ENCODE data around the gene SLC47A2. TPM values are rescaled to one million over a fixed set of nuclear protein-coding genes. Genes with fewer than 3 reads are reported as not detected.

Gene SLC47A2
- total RNA-seq, 1 donor from 2014 or later = not detected

DNA sequence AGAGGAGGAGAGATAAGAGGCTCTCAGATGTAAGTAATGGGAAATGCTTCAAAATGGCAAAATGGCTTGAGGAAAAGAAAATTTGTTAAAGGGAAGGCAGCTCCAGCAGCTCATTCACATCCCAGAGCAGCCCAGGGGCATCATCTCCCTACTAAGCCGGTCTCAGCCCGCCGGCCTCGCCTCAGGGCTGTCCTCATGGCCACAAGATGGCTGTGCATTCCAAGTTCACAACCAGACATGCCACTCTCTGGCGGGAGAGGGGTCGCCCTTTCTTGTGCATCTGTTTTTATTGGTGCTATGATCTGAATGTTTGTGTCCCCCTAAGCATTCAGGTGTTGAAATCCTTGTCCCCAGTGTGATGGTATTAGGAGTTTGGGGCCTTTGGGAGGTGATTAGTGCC lies 13.5 kb upstream of the SLC47A2 start:
- Mint-ChIP-seq H3K4me1 (ENCODE audit: low read depth) (peaks cover 7% of the 10 kb centered on the region), H3K4me3 (no peak overlapping the region), H3K27ac (no peak overlapping the region), H3K27me3 (ENCODE audit: insufficient read depth) (no peaks in the 10 kb centered on the region), H3K9me3 (no peaks in the 10 kb centered on the region), H3K36me3 (ENCODE audit: low read depth) (no peaks in the 10 kb centered on the region)
- intact Hi-C loops (cut with micrococcal nuclease) = no loop called here
- no peak for DNase-seq (ENCODE audit: low spot score)

DNA sequence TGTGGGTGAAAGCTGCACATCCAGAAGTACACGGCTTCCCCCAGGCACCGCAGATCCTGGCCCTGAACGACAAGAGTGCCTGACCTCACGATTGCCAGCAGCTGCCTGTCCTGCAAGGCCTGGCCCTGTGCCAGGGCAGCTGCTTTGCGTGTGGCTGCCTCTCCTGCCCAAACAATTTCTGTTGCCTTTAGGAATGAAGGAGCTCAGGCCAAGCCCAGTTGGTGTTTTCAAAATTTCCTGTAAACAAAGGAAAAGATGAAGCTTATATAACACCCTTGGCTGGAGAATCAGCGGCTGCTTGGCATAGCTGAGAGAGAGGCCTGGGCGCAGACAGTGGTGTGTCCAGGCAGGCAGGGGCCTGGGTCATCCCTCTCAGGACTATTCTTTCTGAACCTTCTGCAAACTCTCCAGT lies 11.7 kb upstream of the SLC47A2 start:
- no peaks in the 10 kb centered on the region for H3K9me3 Mint-ChIP-seq
- intact Hi-C loops (cut with micrococcal nuclease) = no loop called here
- H3K27ac Mint-ChIP-seq = no peak overlapping the region

DNA sequence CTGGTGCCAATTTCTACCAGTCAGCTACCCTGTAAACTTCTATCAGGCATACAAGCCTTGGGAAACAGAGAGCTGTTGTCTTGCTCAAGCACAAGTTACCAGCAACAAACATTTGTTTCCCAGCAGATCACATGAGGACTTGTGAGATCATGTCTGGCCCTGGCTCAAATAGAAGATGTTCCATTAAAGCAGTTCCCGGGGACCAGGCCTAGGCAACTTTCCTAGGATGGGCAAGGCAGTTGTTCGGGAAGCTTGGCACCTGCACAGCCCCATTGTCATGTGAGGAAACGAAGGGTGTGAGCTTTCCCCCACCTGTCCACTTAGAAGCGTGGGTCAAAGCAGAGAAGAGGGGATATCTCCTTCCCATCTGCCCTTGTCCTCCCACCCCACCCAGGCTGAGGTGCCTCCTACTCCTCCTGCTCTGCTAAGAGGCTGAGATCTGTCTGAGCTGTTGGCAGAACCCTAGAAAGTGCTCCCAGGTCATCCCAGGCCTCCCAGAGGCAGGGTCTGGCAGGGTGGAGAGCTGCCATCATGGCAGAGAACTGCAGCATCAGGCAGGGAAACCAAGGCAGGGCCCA lies 11.2 kb upstream of the SLC47A2 start:
- Mint-ChIP-seq H3K27ac (no peak overlapping the region), H3K9me3 (no peaks in the 10 kb centered on the region), H3K4me1 (ENCODE audit: low read depth) (peaks cover 7% of the 10 kb centered on the region), H3K27me3 (ENCODE audit: insufficient read depth) (no peaks in the 10 kb centered on the region), H3K36me3 (ENCODE audit: low read depth) (no peaks in the 10 kb centered on the region), H3K4me3 (no peak overlapping the region)
- no peak for DNase-seq (ENCODE audit: low spot score)
- intact Hi-C loops (cut with micrococcal nuclease) = no loop called here

More for the DNA sequence above, 11.7 kb upstream of the SLC47A2 start:
- Mint-ChIP-seq H3K36me3 (ENCODE audit: low read depth) (no peaks in the 10 kb centered on the region), H3K27me3 (ENCODE audit: insufficient read depth) (no peaks in the 10 kb centered on the region), H3K4me3 (no peak overlapping the region), H3K4me1 (ENCODE audit: low read depth) (peaks cover 7% of the 10 kb centered on the region)
- DNase-seq (ENCODE audit: low spot score) = no peak

DNA sequence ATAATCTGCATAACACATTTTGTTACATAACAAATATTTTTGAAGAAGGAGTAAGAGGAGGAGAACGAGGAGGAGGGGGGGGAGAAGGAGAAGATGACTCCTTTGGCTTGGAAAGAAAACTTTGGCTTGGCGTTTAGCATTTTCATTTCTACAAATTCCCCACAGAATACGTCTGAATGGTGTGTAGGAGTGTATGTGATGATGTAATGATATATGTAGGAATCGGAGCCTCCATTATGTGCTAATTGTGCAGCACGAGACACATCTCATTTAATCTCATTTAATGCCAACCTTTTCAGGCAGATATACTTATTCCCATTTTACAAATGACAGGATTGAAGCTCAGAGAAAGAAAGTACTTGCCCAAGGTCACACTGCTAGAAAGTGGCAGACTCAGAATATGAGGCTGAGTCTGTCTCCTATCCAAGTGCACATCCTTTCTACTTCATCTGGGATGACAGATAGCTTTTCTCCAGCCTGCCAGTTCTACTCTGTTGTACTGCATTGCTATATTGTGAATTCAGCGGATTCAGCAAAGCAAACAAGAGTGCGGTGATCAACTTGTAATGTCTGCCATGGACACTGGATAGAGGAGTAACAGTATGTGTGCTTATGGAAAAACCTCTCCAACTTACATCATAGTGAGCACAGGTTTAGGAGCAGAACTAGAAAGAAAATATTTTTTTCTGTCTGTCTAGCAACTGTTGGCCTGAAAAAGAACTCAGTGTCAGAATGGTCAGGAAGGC lies 10.4 kb upstream of the SLC47A2 start:
- intact Hi-C loops (cut with micrococcal nuclease) = no loop called here
- Mint-ChIP-seq H3K27ac (no peak overlapping the region), H3K9me3 (no peaks in the 10 kb centered on the region)

DNA sequence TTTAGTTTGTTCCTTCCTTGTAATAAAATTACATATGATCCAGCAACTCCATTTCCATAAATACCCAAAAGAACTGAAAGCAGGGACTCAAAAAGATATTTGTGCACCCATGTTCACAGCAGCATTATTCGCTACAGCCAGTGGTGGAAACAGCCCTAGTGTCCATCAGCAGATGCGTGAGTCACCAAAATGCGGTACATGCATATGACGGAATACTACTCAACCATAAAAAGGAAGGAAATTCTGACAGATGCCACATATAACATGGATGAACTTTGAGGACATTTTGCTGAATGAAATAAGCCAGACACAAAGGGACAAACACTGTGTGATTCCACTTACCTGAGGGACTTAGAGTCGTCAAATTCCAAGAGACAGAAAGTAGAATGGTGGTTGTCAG lies 9.1 kb upstream of the SLC47A2 start:
- Mint-ChIP-seq H3K27ac (no peak overlapping the region), H3K4me1 (ENCODE audit: low read depth) (peaks cover 7% of the 10 kb centered on the region), H3K36me3 (ENCODE audit: low read depth) (no peaks in the 10 kb centered on the region), H3K9me3 (no peaks in the 10 kb centered on the region), H3K27me3 (ENCODE audit: insufficient read depth) (no peaks in the 10 kb centered on the region), H3K4me3 (no peak overlapping the region)
- DNase-seq (ENCODE audit: low spot score) = no peak
- intact Hi-C loops (cut with micrococcal nuclease) = no loop called here

More for the DNA sequence above, 10.4 kb upstream of the SLC47A2 start:
- H3K4me3 Mint-ChIP-seq = no peak overlapping the region
- no peak for DNase-seq (ENCODE audit: low spot score)
- no peaks in the 10 kb centered on the region for H3K36me3 Mint-ChIP-seq (ENCODE audit: low read depth)
- peaks cover 7% of the 10 kb centered on the region for H3K4me1 Mint-ChIP-seq (ENCODE audit: low read depth)
- H3K27me3 Mint-ChIP-seq (ENCODE audit: insufficient read depth) = no peaks in the 10 kb centered on the region

DNA sequence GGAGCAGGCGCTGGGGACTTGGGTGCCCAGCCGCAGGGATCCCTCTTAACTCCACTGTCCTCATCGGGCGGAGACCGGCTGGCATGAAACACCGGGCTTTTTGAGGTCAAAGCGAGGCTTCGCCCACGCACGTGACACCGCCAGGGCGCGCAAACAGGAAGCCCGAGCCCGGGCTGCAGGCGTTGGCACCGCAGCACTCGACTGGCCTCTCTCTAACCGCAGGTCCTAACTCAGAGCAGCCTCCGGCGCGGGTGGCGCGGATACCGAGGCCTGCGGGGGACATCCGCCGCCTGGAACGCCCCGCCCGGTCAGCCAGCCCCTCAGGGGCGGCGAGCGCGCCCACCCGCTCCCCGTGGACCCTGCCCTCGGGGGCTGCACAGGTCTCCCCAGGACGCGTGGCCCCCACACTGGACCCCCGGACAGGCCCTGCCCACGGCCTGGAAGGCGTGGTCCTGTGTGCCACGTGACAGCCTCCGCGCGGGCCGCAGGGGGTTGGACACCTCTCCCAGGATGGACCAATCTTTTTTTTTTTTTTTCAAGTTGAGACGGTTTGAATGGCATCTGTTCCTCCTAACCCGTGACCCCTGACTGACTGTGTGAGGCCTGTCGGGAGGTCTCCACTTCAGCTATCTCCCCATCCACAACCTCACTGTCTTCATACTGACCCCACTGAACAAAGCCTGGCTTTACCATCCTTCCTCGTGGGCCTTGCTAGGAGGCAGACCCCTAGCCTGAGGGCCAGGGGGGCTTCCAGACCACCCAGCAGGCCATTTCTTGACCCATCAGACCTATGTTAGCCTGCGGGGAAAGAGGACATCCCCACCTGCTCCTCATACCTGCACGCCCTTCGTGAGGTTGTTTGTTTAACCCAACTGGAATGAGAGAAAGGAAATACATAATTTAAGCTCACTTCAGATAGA lies 8.4 kb upstream of the SLC47A2 start:
- intact Hi-C loops (cut with micrococcal nuclease) = no loop called here
- no peaks in the 10 kb centered on the region for H3K36me3 Mint-ChIP-seq (ENCODE audit: low read depth)
- no peaks in the 10 kb centered on the region for H3K9me3 Mint-ChIP-seq
- DNase-seq (ENCODE audit: low spot score) = no peak
- H3K4me3 Mint-ChIP-seq = no peak overlapping the region
- no peaks in the 10 kb centered on the region for H3K27me3 Mint-ChIP-seq (ENCODE audit: insufficient read depth)
- no peak overlapping the region for H3K27ac Mint-ChIP-seq
- peaks cover 7% of the 10 kb centered on the region for H3K4me1 Mint-ChIP-seq (ENCODE audit: low read depth)

DNA sequence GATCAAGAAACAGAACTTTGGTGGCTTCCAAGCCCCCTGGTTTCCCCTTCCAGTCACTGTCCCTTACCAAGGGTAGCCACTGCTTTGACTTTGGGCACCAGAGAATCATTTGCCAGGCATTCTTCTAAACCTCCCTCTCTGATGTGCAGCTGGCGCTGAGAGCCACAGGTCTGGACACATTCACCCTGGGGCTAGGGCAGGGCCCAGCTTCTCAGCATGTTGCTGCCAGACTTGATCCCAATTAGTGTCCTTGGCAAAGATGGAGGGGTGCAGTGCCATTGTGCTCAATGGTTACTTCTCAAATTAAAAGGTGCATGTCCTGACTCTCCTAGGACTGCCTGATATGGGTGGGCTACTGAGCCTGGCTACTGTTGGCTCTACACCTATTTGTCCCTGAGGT lies 7.6 kb upstream of the SLC47A2 start:
- Mint-ChIP-seq H3K9me3 (no peaks in the 10 kb centered on the region), H3K27me3 (ENCODE audit: insufficient read depth) (no peaks in the 10 kb centered on the region), H3K36me3 (ENCODE audit: low read depth) (no peaks in the 10 kb centered on the region), H3K4me3 (no peak overlapping the region), H3K4me1 (ENCODE audit: low read depth) (peaks cover 7% of the 10 kb centered on the region), H3K27ac (no peak overlapping the region)
- intact Hi-C loops (cut with micrococcal nuclease) = no loop called here
- no peak for DNase-seq (ENCODE audit: low spot score)

DNA sequence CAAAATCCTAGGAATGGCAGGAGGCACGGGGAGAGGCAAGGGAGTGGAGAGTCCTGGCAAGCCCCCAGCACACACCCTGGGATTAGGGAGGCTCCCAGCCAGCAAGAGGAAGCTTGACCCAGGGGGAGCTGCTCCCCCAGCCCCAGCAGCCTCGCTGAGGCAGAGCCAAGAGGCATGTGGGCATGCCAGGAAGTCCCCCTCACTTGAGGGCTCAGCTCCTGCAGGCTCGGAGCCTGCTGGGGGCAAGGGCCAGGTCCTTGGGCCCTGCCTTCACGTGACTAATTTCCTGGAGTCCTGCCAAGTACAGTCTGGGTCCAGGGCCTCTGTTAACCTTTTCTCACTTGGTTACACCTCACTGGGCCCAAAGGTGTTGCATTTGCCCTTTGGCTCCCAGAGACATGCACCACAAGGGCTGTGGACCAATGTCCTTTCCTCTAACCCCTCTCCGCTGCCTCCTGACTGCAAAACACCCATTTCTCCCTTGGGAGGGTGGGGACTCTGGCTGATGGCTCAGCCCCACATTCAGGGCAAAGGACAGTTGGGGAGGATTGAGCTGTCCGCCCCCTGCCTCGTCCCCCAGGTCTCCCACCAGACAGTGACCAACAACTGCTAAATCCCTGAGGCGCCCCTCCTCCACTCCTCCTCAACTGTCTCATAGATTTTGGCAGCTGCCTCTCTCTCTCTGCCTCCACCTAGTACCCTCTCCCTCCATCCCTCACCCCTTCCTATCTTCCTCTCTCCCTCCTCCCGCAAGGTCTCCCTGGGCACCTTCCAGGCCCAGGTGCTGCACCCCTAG lies 4.4 kb upstream of the SLC47A2 start:
- Mint-ChIP-seq H3K4me3 (no peak overlapping the region), H3K4me1 (ENCODE audit: low read depth) (peaks cover 7% of the 10 kb centered on the region), H3K27ac (no peak overlapping the region), H3K36me3 (ENCODE audit: low read depth) (no peaks in the 10 kb centered on the region), H3K9me3 (no peaks in the 10 kb centered on the region), H3K27me3 (ENCODE audit: insufficient read depth) (no peaks in the 10 kb centered on the region)
- DNase-seq (ENCODE audit: low spot score) = no peak
- intact Hi-C loops (cut with micrococcal nuclease) = no loop called here

DNA sequence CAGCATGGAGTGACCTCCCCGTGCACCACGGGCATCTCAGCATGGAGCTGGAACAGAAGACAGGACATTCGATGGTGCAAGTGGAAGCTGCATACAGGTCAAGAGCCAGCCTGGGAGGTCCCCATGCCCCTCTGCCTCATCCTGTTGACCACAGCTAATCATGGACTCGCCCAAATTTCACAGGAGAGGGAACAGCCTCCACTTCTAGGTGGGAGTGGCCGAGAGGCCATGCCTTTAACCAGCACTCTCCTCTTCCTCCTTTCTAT lies 3.8 kb upstream of the SLC47A2 start:
- Mint-ChIP-seq H3K4me3 (no peak overlapping the region), H3K9me3 (no peaks in the 10 kb centered on the region), H3K4me1 (ENCODE audit: low read depth) (peaks cover 2% of the 10 kb centered on the region), H3K27ac (no peak overlapping the region), H3K36me3 (ENCODE audit: low read depth) (no peaks in the 10 kb centered on the region), H3K27me3 (ENCODE audit: insufficient read depth) (no peaks in the 10 kb centered on the region)
- intact Hi-C loops (cut with micrococcal nuclease) = no loop called here
- DNase-seq (ENCODE audit: low spot score) = no peak

DNA sequence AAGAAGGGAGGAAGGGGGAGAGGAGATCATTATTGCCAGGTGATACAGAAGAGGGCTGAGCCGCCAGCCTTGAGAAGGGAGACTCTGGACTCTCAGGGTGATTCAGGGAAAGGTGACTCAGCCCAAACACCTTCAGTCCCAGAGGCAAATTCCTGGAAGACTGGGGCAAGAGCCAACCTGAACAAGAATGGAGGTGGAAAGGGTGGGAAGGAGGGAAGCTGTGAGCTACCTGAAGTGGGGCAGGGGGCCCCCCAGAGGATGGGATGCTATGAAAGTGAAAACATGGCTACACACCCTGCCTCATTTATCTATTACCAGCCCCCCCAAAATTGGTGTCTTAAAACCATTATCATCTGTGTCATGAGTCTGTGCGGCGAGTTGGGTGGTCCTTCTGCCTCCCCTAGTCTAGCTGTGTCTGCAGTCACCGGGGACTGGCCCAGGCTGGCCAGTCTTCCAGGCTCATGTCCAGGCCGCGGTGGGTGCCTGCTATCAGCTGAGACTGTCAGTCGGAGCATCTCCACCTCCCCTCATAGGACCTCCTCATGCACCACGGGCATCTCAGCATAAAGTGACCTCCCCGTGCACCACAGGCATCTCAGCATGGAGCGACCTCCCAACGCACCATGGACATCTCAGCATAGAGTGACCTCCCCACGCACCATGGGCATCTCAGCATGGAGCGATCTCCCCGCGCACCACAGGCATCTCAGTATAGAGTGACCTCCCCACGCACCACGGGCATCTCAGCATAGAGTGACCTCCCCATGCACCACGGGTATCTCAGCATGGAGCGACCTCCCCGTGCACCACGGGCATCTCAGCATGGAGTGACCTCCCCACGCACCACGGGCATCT lies 3.2 kb upstream of the SLC47A2 start:
- H3K9me3 Mint-ChIP-seq = no peaks in the 10 kb centered on the region
- no peaks in the 10 kb centered on the region for H3K27me3 Mint-ChIP-seq (ENCODE audit: insufficient read depth)
- H3K27ac Mint-ChIP-seq = no peak overlapping the region
- intact Hi-C loops (cut with micrococcal nuclease) = no loop called here
- DNase-seq (ENCODE audit: low spot score) = no peak
- no peaks in the 10 kb centered on the region for H3K4me1 Mint-ChIP-seq (ENCODE audit: low read depth)
- H3K4me3 Mint-ChIP-seq = no peak overlapping the region
- H3K36me3 Mint-ChIP-seq (ENCODE audit: low read depth) = no peaks in the 10 kb centered on the region

DNA sequence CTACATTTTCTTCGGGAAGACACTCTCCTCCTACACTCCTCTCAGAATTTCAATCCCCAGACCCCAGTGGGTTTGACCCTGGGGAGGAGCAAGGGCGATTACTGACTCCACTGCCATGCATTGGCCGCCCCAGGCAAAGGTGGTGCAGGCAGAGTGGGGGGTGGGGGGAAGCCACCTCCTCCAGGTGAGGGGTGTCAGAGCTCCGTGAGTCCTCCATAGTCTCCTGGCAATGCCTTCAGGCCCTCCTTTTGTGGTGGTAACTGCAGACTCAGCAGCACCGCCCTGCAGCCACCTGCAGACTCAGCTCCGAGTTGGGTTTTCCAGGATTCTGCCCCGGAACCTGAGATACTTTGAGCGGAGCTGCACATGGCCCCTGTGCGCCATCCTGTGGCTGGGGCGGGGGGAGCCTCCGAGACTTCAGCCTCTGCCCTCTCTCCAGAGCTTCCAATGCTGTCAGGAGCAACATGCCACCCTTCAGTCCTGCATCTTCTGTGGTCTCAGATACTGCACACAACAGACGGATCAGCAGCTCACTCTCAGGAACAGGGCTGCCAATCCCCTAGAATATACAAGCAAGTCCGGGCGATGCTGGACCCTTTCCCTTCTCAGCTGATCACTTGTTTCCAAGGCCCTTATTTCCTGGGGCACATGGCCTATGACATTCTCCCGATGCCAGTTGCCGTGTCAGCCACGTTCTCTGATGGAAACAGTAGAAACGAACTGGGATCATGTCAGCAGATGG lies 2.4 kb upstream of the SLC47A2 start:
- no peak for DNase-seq (ENCODE audit: low spot score)
- H3K36me3 Mint-ChIP-seq (ENCODE audit: low read depth) = no peaks in the 10 kb centered on the region
- intact Hi-C loops (cut with micrococcal nuclease) = no loop called here
- no peaks in the 10 kb centered on the region for H3K4me1 Mint-ChIP-seq (ENCODE audit: low read depth)
- H3K9me3 Mint-ChIP-seq = no peaks in the 10 kb centered on the region
- no peak overlapping the region for H3K4me3 Mint-ChIP-seq
- H3K27ac Mint-ChIP-seq = no peak overlapping the region
- H3K27me3 Mint-ChIP-seq (ENCODE audit: insufficient read depth) = no peaks in the 10 kb centered on the region
